SK-N-SH (cell line): ENCODE measurements around the gene CTXND1. TPM values are rescaled to one million over a fixed set of nuclear protein-coding genes. Genes with fewer than 3 reads are reported as not detected.

ENCODE experiments used
- CTCF ChIA-PET: fragments of 300-600, 350-600 bp; formaldehyde crosslinking; extraction: SDS; loops from one replicate; lab custom pipeline; 2021; lab: Yijun Ruan, JAX
- POLR2A ChIA-PET: fragments of 350-600 bp; sonication (Branson Sonifier 250); formaldehyde crosslinking; extraction: SDS; loops from one replicate; lab custom pipeline; 2020; ENCODE audit warnings: antibody characterized with exemption, inconsistent platforms; lab: Yijun Ruan, JAX
- DNase-seq: peaks from one replicate; pipeline ENCODE4 v3.0.0; 2012
- H2AFZ ChIP-seq: fragments of 200-600 bp; sonication (generic); 2 replicates; pipeline ENCODE4 v1.8.1; 2016; ENCODE audit warnings: antibody characterized with exemption, mild to moderate bottlenecking, low read depth
- H3F3A ChIP-seq: fragments of 200-600 bp; sonication (generic); replicated peaks from 2 replicates; pipeline ENCODE3; 2016; ENCODE audit warnings: antibody characterized with exemption, mild to moderate bottlenecking; ENCODE audit not compliant: insufficient read depth
- H3K27ac ChIP-seq, 2 experiments: fragments of 200-500 bp in 1 of 2; fragments of 200-600 bp in 1 of 2; sonication (Bioruptor generic) in 1 of 2; sonication (generic), shearing (Covaris generic) in 1 of 2; 2 replicates each; pipeline versions ENCODE4 v1.5.1 to v1.6.1; 2014 to 2016; ENCODE audit warnings: low read depth in 2 of 2, inconsistent platforms in 1 of 2, low read length in 1 of 2, mild to moderate bottlenecking in 1 of 2, mixed read lengths in 1 of 2
- H3K27me3 ChIP-seq: fragments of 200-600 bp; sonication (generic), shearing (Covaris generic); 2 replicates; pipeline ENCODE4 v1.6.1; 2016; ENCODE audit warnings: mixed run types; ENCODE audit not compliant: insufficient read depth
- H3K36me3 ChIP-seq, 2 experiments: fragments of 200-500 bp in 1 of 2; fragments of 200-600 bp in 1 of 2; sonication (Bioruptor generic) in 1 of 2; sonication (generic) in 1 of 2; replicated peaks in 1 of 2; 2 replicates each; pipeline versions ENCODE3 to v1.5.1; 2014 to 2016; ENCODE audit warnings: low read length in 1 of 2, mild to moderate bottlenecking in 1 of 2; ENCODE audit not compliant: insufficient read depth in 2 of 2, control insufficient read depth in 1 of 2
- H3K4me1 ChIP-seq, 2 experiments: fragments of 200-500 bp in 1 of 2; fragments of 200-600 bp in 1 of 2; sonication (Bioruptor generic) in 1 of 2; sonication (generic), shearing (Covaris generic) in 1 of 2; 2 replicates each; pipeline versions ENCODE4 v1.5.1 to v1.6.1; 2014 to 2016; ENCODE audit warnings: low read depth in 1 of 2, low read length in 1 of 2, mixed run types in 1 of 2; ENCODE audit not compliant: insufficient read depth in 2 of 2, control insufficient read depth in 1 of 2
- H3K4me2 ChIP-seq: fragments of 200-600 bp; sonication (generic), shearing (Covaris generic); 2 replicates; pipeline ENCODE4 v1.6.1; 2017; ENCODE audit warnings: mixed run types
- H3K4me3 ChIP-seq, 2 experiments: fragments of 200-500 bp in 1 of 2; fragments of 200-600 bp in 1 of 2; sonication (Bioruptor generic) in 1 of 2; sonication (generic), shearing (Covaris generic) in 1 of 2; 2 replicates each; pipeline versions ENCODE4 v1.5.1 to v1.8.1; 2014 to 2016; ENCODE audit warnings: low read depth in 2 of 2, inconsistent platforms in 1 of 2, low read length in 1 of 2, mild to moderate bottlenecking in 1 of 2, mixed read lengths in 1 of 2, moderate library complexity in 1 of 2
- H3K79me2 ChIP-seq: fragments of 200-600 bp; sonication (generic); 2 replicates; pipeline ENCODE4 v1.8.1; 2017; ENCODE audit warnings: mild to moderate bottlenecking; ENCODE audit not compliant: insufficient read depth
- H3K9ac ChIP-seq: fragments of 200-600 bp; sonication (generic); 2 replicates; pipeline ENCODE4 v1.6.1; 2017; ENCODE audit warnings: mixed run types
- H3K9me2 ChIP-seq: fragments of 200-600 bp; sonication (generic); 2 replicates; pipeline ENCODE4 v1.6.1; 2017; ENCODE audit warnings: mixed run types
- H3K9me3 ChIP-seq: fragments of 200-600 bp; sonication (generic); 2 replicates; pipeline ENCODE4 v1.6.1; 2017; ENCODE audit warnings: mixed run types, mild to moderate bottlenecking, moderate library complexity
- H4K20me1 ChIP-seq: fragments of 200-600 bp; sonication (generic); 2 replicates; pipeline ENCODE4 v1.6.1; 2017; ENCODE audit warnings: mild to moderate bottlenecking, mixed run types; ENCODE audit not compliant: insufficient read depth
- ELF1 ChIP-seq: IDR thresholded peaks from 2 replicates; pipeline ENCODE4 v1.4.0; 2012
- EP300 ChIP-seq, 2 experiments: IDR thresholded peaks; 2 replicates each; pipeline versions ENCODE4 v1.4.0 to v1.6.1; 2012; ENCODE audit warnings: borderline replicate concordance in 1 of 2, low read depth in 1 of 2, low read length in 1 of 2
- EZH2phosphoT487 ChIP-seq: fragments of 200-600 bp; sonication (generic); IDR thresholded peaks from 2 replicates; pipeline ENCODE4 v1.6.1; 2017; ENCODE audit warnings: low read depth, mixed run types, mild to moderate bottlenecking, antibody characterized with exemption, moderate library complexity, borderline replicate concordance
- FOXJ3 ChIP-seq: sonication (generic); formaldehyde crosslinking; IDR thresholded peaks from 2 replicates; pipeline ENCODE4 v1.5.1; 2020; ENCODE audit warnings: mild to moderate bottlenecking, missing genetic modification reagents
- FOXM1 ChIP-seq: IDR thresholded peaks from 2 replicates; pipeline ENCODE4 v1.4.0; 2012; ENCODE audit warnings: low read depth, mild to moderate bottlenecking
- MEF2A ChIP-seq: IDR thresholded peaks from 2 replicates; pipeline ENCODE4 v1.4.0; 2012; ENCODE audit warnings: low read depth, borderline replicate concordance
- MXI1 ChIP-seq: IDR thresholded peaks from 2 replicates; pipeline ENCODE4 v1.6.1; 2012; ENCODE audit warnings: mild to moderate bottlenecking, low read depth, low read length, improper control_type of control experiment
- NRF1 ChIP-seq: IDR thresholded peaks from 2 replicates; pipeline ENCODE4 v1.6.1; 2012; ENCODE audit warnings: low read depth, mild to moderate bottlenecking, low read length
- REST ChIP-seq: IDR thresholded peaks from 2 replicates; pipeline ENCODE4 v1.6.1; 2012; ENCODE audit warnings: mild to moderate bottlenecking, low read depth, low read length, moderate library complexity
- SIN3A ChIP-seq: IDR thresholded peaks from 2 replicates; pipeline ENCODE4 v1.6.1; 2012; ENCODE audit warnings: low read depth, mild to moderate bottlenecking, low read length, moderate library complexity, borderline replicate concordance
- SMC3 ChIP-seq: IDR thresholded peaks from 2 replicates; pipeline ENCODE4 v1.6.1; 2012; ENCODE audit warnings: low read depth, low read length, improper control_type of control experiment
- TAF1 ChIP-seq: IDR thresholded peaks from 2 replicates; pipeline ENCODE4 v1.6.1; 2012; ENCODE audit warnings: low read depth, mild to moderate bottlenecking, low read length, moderate library complexity, borderline replicate concordance
- TCF12 ChIP-seq: IDR thresholded peaks from 2 replicates; pipeline ENCODE4 v1.4.0; 2012
- TEAD4 ChIP-seq: IDR thresholded peaks from 2 replicates; pipeline ENCODE4 v1.4.0; 2012; ENCODE audit warnings: mild to moderate bottlenecking, borderline replicate concordance; ENCODE audit not compliant: insufficient read depth
- USF2 ChIP-seq: fragments of 150-350 bp; IDR thresholded peaks from 2 replicates; pipeline ENCODE4 v1.6.1; 2017; ENCODE audit warnings: antibody characterized with exemption, low read length, low read depth, borderline replicate concordance
- YY1 ChIP-seq: IDR thresholded peaks from 2 replicates; pipeline ENCODE4 v1.4.0; 2012; ENCODE audit warnings: low read depth, mild to moderate bottlenecking
- WGBS: methylation state at CpG from one replicate; pipeline ENCODE4 v1.1.6; 2017; ENCODE audit warnings: low lambda C conversion rate; 5-methylcytosine and 5-hydroxymethylcytosine counted together
- polyA plus RNA-seq, 3 experiments: library from polyadenylated mRNA; depleted of rRNA; stranded (reverse); fragments of >200 nt; gene quantifications; 2 replicates each; pipeline ENCODE4 v1.2.3, GENCODE V29; 2012
- TF ChIP-seq, protein P1 (sequence below): fragments of 200-600 bp; sonication (generic); IDR thresholded peaks from 2 replicates; pipeline ENCODE4 v1.6.1; 2017; ENCODE audit warnings: antibody characterized with exemption, mild to moderate bottlenecking, moderate library complexity
- TF ChIP-seq, protein P2 (sequence below): IDR thresholded peaks from 2 replicates; pipeline ENCODE4 v1.4.0; 2012; ENCODE audit warnings: low read depth, borderline replicate concordance
- TF ChIP-seq, protein P3 (sequence below): fragments of 150-350 bp; IDR thresholded peaks from 2 replicates; pipeline ENCODE4 v1.6.1; 2016; ENCODE audit warnings: mild to moderate bottlenecking, low read depth, low read length

CTXND1 gene
- polyA plus RNA-seq, 1 of the 3 experiments (the other 2 are of a cell fraction) = not detected

- no peak for DNase-seq
- Histone ChIP-seq H3K27ac (no peak overlapping the region), H3K9ac (no peak overlapping the region), H3F3A (peaks cover 10% of the 10 kb centered on the region), H3K9me3 (no peaks in the 10 kb centered on the region), H2AFZ (no peak overlapping the region), H3K9me2 (no peaks in the 10 kb centered on the region), H4K20me1 (no peaks in the 10 kb centered on the region), H3K4me3 (no peak overlapping the region), H3K36me3 (peaks cover 25 to 36% of the 10 kb centered on the region in 2 experiments), H3K4me1 (peaks cover 0 to 6% of the 10 kb centered on the region in 2 experiments; a peak in 1 of 4 replicates), H3K79me2 (no peaks in the 10 kb centered on the region), H3K27me3 (no peaks in the 10 kb centered on the region), H3K4me2 (no peak overlapping the region)
- TF ChIP-seq, protein P1, sequence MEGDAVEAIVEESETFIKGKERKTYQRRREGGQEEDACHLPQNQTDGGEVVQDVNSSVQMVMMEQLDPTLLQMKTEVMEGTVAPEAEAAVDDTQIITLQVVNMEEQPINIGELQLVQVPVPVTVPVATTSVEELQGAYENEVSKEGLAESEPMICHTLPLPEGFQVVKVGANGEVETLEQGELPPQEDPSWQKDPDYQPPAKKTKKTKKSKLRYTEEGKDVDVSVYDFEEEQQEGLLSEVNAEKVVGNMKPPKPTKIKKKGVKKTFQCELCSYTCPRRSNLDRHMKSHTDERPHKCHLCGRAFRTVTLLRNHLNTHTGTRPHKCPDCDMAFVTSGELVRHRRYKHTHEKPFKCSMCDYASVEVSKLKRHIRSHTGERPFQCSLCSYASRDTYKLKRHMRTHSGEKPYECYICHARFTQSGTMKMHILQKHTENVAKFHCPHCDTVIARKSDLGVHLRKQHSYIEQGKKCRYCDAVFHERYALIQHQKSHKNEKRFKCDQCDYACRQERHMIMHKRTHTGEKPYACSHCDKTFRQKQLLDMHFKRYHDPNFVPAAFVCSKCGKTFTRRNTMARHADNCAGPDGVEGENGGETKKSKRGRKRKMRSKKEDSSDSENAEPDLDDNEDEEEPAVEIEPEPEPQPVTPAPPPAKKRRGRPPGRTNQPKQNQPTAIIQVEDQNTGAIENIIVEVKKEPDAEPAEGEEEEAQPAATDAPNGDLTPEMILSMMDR = no peak
- TF ChIP-seq NRF1 (no peak), MEF2A (no peak), TAF1 (no peak), SIN3A (no peak), EZH2phosphoT487 (no peak), YY1 (no peak), SMC3 (no peak), FOXJ3 (CRISPR knock-in tag) (no peak), TCF12 (no peak), MXI1 (no peak), REST (no peak), FOXM1 (no peak), USF2 (no peak), TEAD4 (no peak), ELF1 (no peak), EP300 (IDR thresholded peaks at IDR 0.05; ENCODE audit: borderline replicate concordance in 1 of 2, low read depth in 1 of 2, low read length in 1 of 2) (no peak)
- TF ChIP-seq, protein P2, sequence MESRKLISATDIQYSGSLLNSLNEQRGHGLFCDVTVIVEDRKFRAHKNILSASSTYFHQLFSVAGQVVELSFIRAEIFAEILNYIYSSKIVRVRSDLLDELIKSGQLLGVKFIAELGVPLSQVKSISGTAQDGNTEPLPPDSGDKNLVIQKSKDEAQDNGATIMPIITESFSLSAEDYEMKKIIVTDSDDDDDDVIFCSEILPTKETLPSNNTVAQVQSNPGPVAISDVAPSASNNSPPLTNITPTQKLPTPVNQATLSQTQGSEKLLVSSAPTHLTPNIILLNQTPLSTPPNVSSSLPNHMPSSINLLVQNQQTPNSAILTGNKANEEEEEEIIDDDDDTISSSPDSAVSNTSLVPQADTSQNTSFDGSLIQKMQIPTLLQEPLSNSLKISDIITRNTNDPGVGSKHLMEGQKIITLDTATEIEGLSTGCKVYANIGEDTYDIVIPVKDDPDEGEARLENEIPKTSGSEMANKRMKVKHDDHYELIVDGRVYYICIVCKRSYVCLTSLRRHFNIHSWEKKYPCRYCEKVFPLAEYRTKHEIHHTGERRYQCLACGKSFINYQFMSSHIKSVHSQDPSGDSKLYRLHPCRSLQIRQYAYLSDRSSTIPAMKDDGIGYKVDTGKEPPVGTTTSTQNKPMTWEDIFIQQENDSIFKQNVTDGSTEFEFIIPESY = no peak
- TF ChIP-seq, protein P3, sequence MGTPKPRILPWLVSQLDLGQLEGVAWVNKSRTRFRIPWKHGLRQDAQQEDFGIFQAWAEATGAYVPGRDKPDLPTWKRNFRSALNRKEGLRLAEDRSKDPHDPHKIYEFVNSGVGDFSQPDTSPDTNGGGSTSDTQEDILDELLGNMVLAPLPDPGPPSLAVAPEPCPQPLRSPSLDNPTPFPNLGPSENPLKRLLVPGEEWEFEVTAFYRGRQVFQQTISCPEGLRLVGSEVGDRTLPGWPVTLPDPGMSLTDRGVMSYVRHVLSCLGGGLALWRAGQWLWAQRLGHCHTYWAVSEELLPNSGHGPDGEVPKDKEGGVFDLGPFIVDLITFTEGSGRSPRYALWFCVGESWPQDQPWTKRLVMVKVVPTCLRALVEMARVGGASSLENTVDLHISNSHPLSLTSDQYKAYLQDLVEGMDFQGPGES = no peak
- ChIA-PET CTCF (no interaction called here), POLR2A (no interaction called here)
- WGBS = 85% methylated on average over 7 of the region's 7 CpGs
Observed at GRCh38 chr15:80180468-80180867, 71.5 kb downstream of the CTXND1 start.
